Measurements from ENCODE around the gene CYB561D1. TPM values are rescaled to one million over a fixed set of nuclear protein-coding genes. Genes with fewer than 3 reads are reported as not detected.

Gene CYB561D1
- total and polyA plus RNA-seq, 10 of the 15 experiments (the other 5 are each of a cell fraction or from before 2014, with no cell fraction given), result 0.68 to 9.0 (median 3.3) TPM

- no peaks in the 10 kb centered on the region for H4K20me1 ChIP-seq (ENCODE audit: control insufficient read depth, insufficient read depth)
- 50% methylated on average over 4 of the region's 4 CpGs for WGBS (ENCODE audit: insufficient coverage, insufficient replicate concordance, low lambda C conversion rate, missing lambda C conversion rate)
- H3K36me3 ChIP-seq (ENCODE audit: control insufficient read depth in 2 of 2, insufficient read depth in 2 of 2, low read length in 1 of 2), result no peaks in the 10 kb centered on the region
- no TSS peak for BruUV-seq (replicated peaks)
- no peak overlapping the region for H3K4me2 ChIP-seq (ENCODE audit: control insufficient read depth, insufficient read depth)
- no peaks in the 10 kb centered on the region; the same call in 2 of the 3 replicates for H3K9me3 ChIP-seq (replicated peaks; ENCODE audit: control insufficient read depth, insufficient read depth, low read length)
- DNase-seq (ENCODE audit: low read depth, low spot score) (no peak), FAIRE-seq (no peak), ATAC-seq (no peak)
- no peak for TF ChIP-seq ZZZ3 (IDR thresholded peaks at IDR 0.05; ENCODE audit: control insufficient read depth, insufficient read length, low read depth)
- TF ChIP-seq EED (IDR thresholded peaks at IDR 0.05; ENCODE audit: low read depth), result no peak
- TF ChIP-seq ETV6 (conservative IDR thresholded peaks at IDR 0.05 in 1 of 2, IDR thresholded peaks at IDR 0.05 in 1 of 2; ENCODE audit: borderline replicate concordance in 1 of 2, low read depth in 1 of 2), result no peak
- no peak for TF ChIP-seq PKNOX1 (IDR thresholded peaks at IDR 0.05)
- TF ChIP-seq EGR1 (IDR thresholded peaks at IDR 0.05; ENCODE audit: borderline replicate concordance in 1 of 2, low read depth in 2 of 2, low read length in 2 of 2), result no peak
- TF ChIP-seq SIN3A (IDR thresholded peaks at IDR 0.05; ENCODE audit: low read depth, low read length), result no peak
- TF ChIP-seq, protein P1, sequence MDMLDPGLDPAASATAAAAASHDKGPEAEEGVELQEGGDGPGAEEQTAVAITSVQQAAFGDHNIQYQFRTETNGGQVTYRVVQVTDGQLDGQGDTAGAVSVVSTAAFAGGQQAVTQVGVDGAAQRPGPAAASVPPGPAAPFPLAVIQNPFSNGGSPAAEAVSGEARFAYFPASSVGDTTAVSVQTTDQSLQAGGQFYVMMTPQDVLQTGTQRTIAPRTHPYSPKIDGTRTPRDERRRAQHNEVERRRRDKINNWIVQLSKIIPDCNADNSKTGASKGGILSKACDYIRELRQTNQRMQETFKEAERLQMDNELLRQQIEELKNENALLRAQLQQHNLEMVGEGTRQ (IDR thresholded peaks at IDR 0.05; ENCODE audit: borderline replicate concordance, low read depth, low read length), result no peak
- TF ChIP-seq ZNF274 (IDR thresholded peaks at IDR 0.05; ENCODE audit: insufficient read depth, insufficient read length), result no peak
- H2AFZ ChIP-seq (ENCODE audit: control insufficient read depth, low read depth, low read length), result no peak overlapping the region
- no peak overlapping the region for H3K9ac ChIP-seq (ENCODE audit: control insufficient read depth, insufficient read depth, low read length)
- ChIA-PET SMC1A (ENCODE audit: uncharacterized antibody, unreplicated experiment) (interaction anchor here (1.2 kb wide), 2 partner anchors 58 to 71 kb away, joined by 3 read pairs; no protein-coding TSS in a partner anchor), RAD21 (ENCODE audit: unreplicated experiment) (no interaction called here), CTCF (interaction anchor here (0.9 to 1.0 kb wide), 2 partner anchors 11 to 32 kb away, joined by 3 to 4 read pairs; partner anchors contain the start of gene PSMA5), POLR2A (interaction anchor here (0.6 kb wide), 1 partner anchor 32 kb away, joined by 6 read pairs; no protein-coding TSS in a partner anchor)
- H3K79me2 ChIP-seq (ENCODE audit: control insufficient read depth, insufficient read depth, low read length), result no peaks in the 10 kb centered on the region
- no peaks in the 10 kb centered on the region for H3K4me1 ChIP-seq (ENCODE audit: control insufficient read depth, insufficient read depth, low read length)
- in situ Hi-C loops (cut with MboI) (no loop called here), intact Hi-C loops (cut with micrococcal nuclease; ENCODE audit: unreplicated experiment) (no loop called here)
- no peak overlapping the region for H3K4me3 ChIP-seq
- no peak overlapping the region for H3K27ac ChIP-seq (ENCODE audit: control insufficient read depth, insufficient read depth)
- no peaks in the 10 kb centered on the region for H3K27me3 ChIP-seq (replicated peaks in 1 of 2; ENCODE audit: control insufficient read depth in 2 of 2, insufficient read depth in 2 of 2, low read length in 1 of 2)
Measured at GRCh38 chr1:109457819-109458218, 36.1 kb upstream of the CYB561D1 start.
